C1 segment of cervical spinal cord (tissue), 14 donors: ENCODE measurements around the gene CALML3.

Source experiments
- DNase-seq, 14 donors: peaks; one replicate each; lab custom pipeline; 2025; lab: John Stamatoyannopoulos, UW

CALML3 gene

GRCh38 chr10:5525561-5526341 lies 990 bp downstream of the CALML3 start:
- DNase-seq, result no peak

GRCh38 chr10:5526691-5527331 lies 2.0 kb downstream of the CALML3 start:
- no peak for DNase-seq

- no peak for DNase-seq
These were observed 2.8 kb downstream of the CALML3 start for GRCh38 chr10:5527332-5528200.

GRCh38 chr10:5528989-5529701 lies 4.4 kb downstream of the CALML3 start:
- DNase-seq, result no peak

- no peak for DNase-seq
These were observed 5.1 kb downstream of the CALML3 start for GRCh38 chr10:5529702-5530411.

GRCh38 chr10:5530412-5530806 lies 5.6 kb downstream of the CALML3 start:
- DNase-seq, result no peak

GRCh38 chr10:5530846-5531557 lies 6.2 kb downstream of the CALML3 start:
- DNase-seq, result no peak

GRCh38 chr10:5531558-5532306 lies 7.0 kb downstream of the CALML3 start:
- DNase-seq, result no peak

GRCh38 chr10:5532307-5532605 lies 7.5 kb downstream of the CALML3 start:
- no peak for DNase-seq

GRCh38 chr10:5532618-5533097 lies 7.9 kb downstream of the CALML3 start:
- no peak for DNase-seq

GRCh38 chr10:5533098-5533731 lies 8.5 kb downstream of the CALML3 start:
- no peak for DNase-seq

- no peak for DNase-seq
These were observed 9.5 kb downstream of the CALML3 start for GRCh38 chr10:5534051-5534821.

- DNase-seq, result no peak
These were observed 10.4 kb downstream of the CALML3 start for GRCh38 chr10:5534880-5535856.

- DNase-seq, result no peak
These were observed 11.8 kb downstream of the CALML3 start for GRCh38 chr10:5536486-5537081.

GRCh38 chr10:5537684-5538083 lies 12.9 kb downstream of the CALML3 start:
- DNase-seq, result no peak

- DNase-seq, result no peak
These were observed 13.7 kb downstream of the CALML3 start for GRCh38 chr10:5538446-5538845.
